KG1 (cell line): ENCODE results near the gene DHX9.

Source experiments
- DNase-seq: peaks from one replicate; lab custom pipeline; 2025; lab: John Stamatoyannopoulos, UW

Gene DHX9

GRCh38 chr1:182839209-182840066, at the start of gene DHX9:
TSS of gene DHX9 (plus strand) at chr1:182839347. CDS start at chr1:182842567, 3,220 bp downstream.
- DNase-seq: peak; percentile 96

GRCh38 chr1:182791281-182792179, 47.6 kb upstream of the DHX9 start:
- no peak for DNase-seq

GRCh38 chr1:182794091-182794490, 45.1 kb upstream of the DHX9 start:
- DNase-seq: no peak

GRCh38 chr1:182794676-182795201, 44.4 kb upstream of the DHX9 start:
- DNase-seq: no peak

GRCh38 chr1:182795563-182796228, 43.5 kb upstream of the DHX9 start:
- no peak for DNase-seq

GRCh38 chr1:182802006-182802803, 36.9 kb upstream of the DHX9 start:
- DNase-seq: no peak

- no peak for DNase-seq
Observed at GRCh38 chr1:182803846-182804245, 35.3 kb upstream of the DHX9 start.

GRCh38 chr1:182806015-182806678, 33.0 kb upstream of the DHX9 start:
- no peak for DNase-seq

GRCh38 chr1:182807907-182808306, 31.2 kb upstream of the DHX9 start:
- no peak for DNase-seq

GRCh38 chr1:182809414-182809957, 29.7 kb upstream of the DHX9 start:
- DNase-seq: no peak

- DNase-seq: no peak
Observed at GRCh38 chr1:182811975-182812722, 27.0 kb upstream of the DHX9 start.

- DNase-seq: no peak
Observed at GRCh38 chr1:182816863-182817262, 22.3 kb upstream of the DHX9 start.

GRCh38 chr1:182817802-182818201, 21.3 kb upstream of the DHX9 start:
- DNase-seq: no peak

GRCh38 chr1:182823220-182823619, 15.9 kb upstream of the DHX9 start:
- DNase-seq: no peak

- no peak for DNase-seq
Observed at GRCh38 chr1:182826892-182827291, 12.3 kb upstream of the DHX9 start.

GRCh38 chr1:182829285-182829932, 9.7 kb upstream of the DHX9 start:
- DNase-seq: no peak

- DNase-seq: no peak
Observed at GRCh38 chr1:182833271-182833670, 5.9 kb upstream of the DHX9 start.

GRCh38 chr1:182834326-182834725, 4.8 kb upstream of the DHX9 start:
- no peak for DNase-seq

GRCh38 chr1:182835806-182836205, 3.3 kb upstream of the DHX9 start:
- no peak for DNase-seq
